NT2/D1 (cell line): ENCODE results near the gene SPINK1.
"Not testable (repeated sequence)": the region's sequence is repeated elsewhere in the genome, so short reads cannot be mapped to it uniquely, and the experiment has no call there.

Source experiments
- SUZ12 ChIP-seq: IDR thresholded peaks from 2 replicates; pipeline ENCODE4 v1.6.1; 2011; ENCODE audit not compliant: insufficient read length, insufficient read depth; ENCODE audit errors: extremely low read depth
- YY1 ChIP-seq: IDR thresholded peaks from 2 replicates; pipeline ENCODE4 v1.6.1; 2011; ENCODE audit not compliant: insufficient read length, insufficient read depth
- ZNF274 ChIP-seq: IDR thresholded peaks from 2 replicates; pipeline ENCODE4 v1.6.1; 2011; ENCODE audit warnings: mild to moderate bottlenecking, low read depth, low read length

DNA sequence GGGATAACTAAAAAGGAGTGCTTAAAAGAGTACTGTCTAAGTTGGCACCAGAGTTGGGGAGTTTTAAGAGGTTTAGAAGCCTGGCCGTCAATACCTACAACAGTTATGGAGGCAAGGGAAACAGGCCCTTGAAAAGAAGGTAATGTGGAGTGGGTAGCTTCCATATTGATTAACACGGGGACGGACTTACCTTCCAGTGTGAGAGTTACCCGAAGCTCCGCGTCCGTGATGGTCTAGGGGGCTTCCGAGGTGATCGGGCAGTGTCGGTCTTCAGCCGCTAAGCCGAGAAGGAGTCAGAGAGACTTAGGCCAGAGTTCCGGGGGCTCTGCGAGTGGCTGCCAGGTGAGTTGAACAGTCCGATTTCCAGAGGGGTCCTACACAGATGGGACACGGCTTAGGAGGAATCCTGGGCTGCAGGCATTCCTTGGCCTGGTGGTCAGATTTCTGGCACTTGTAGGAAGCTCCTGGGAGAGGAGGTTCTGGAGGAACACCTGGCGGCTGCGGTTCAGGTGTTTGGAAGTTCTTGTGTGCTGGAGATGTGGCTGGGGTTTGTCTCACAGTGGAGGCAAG, 40.6 kb upstream of the SPINK1 start:
- not testable (repeated sequence) for TF ChIP-seq ZNF274, YY1, SUZ12
